Measurements from ENCODE around the gene IGHMBP2.

DNA sequence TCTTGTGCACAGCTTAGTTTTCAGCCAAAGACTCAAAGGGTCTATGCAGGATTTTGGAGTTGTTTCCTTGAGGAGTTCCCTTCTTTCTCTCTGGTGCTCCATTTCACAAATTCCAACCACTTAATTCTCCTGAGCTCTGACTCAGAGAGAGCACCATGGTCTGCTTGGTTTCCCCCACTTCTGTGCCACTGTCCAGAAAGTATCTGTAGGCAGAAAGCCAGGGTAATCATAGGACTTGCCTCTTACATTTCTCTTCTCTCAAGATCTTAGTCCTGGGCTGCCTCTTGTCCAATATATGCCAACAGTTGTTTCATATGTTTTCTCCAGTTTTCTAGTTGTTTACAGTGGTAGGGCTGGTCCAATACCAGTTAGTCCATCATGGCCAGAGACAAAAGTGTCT, 83.5 kb downstream of the IGHMBP2 start:
- TF ChIP-seq CTCF (IDR thresholded peaks at IDR 0.05) (no peak), POLR2A (IDR thresholded peaks at IDR 0.05) (no peak)
